Kidney capillary endothelial cell (primary cell): ENCODE results near the gene INO80E.
"Not testable (repeated sequence)": the region's sequence is repeated elsewhere in the genome, so short reads cannot be mapped to it uniquely, and the experiment has no call there.

Source experiments
- DNase-seq: peaks from one replicate; pipeline ENCODE4 v3.0.0-alpha.2; 2018; ENCODE audit warnings: low spot score

The INO80E gene

GRCh38 chr16:29995911-29996765 lies at the start of gene INO80E:
Gene INO80E, plus strand, starts transcription at chr16:29996241. Its CDS starts 70 bp downstream, at chr16:29996311.
- peak; percentile 93 for DNase-seq

GRCh38 chr16:29947897-29948296 lies 48.1 kb upstream of the INO80E start:
- DNase-seq: no peak

- no peak for DNase-seq
These were observed 45.1 kb upstream of the INO80E start for GRCh38 chr16:29950806-29951461.

DNA sequence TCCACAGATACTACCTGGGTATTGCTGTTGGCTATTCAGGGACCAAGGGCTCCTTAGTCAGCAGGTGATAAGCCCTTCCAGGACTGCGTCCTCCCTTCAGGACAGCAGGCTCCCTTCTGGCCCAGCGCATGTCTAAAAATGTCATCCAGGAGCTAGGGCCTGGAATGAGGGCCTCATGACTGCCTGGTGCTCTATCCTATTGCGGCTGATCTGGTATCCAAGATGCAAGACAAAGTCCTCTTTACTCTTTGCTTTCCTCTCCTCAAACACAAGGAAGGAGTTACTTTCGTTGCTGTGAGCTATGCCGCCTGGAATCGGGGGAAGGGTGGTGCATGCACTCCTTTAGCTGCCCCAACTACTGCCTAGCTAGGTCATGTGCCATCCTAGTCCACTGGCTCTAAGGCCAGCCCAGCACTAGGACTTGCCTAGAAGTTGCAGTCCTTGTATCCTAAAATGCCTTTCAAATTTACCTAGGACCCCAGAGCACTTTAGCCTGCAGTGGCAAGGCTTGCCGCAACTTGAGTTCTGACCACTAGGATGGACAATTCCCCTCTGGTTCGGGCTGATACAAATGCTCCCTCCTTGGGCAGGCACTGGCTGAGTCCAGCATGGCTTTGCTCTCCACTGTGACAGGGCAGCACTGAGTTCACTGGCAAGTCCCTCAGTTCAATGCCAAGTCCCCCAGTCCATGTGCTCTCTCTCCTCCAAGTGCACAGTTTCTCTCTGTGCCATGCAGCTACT lies 44.2 kb upstream of the INO80E start:
- no peak for DNase-seq

GRCh38 chr16:29958756-29959155 lies 37.3 kb upstream of the INO80E start:
- DNase-seq: no peak

DNA sequence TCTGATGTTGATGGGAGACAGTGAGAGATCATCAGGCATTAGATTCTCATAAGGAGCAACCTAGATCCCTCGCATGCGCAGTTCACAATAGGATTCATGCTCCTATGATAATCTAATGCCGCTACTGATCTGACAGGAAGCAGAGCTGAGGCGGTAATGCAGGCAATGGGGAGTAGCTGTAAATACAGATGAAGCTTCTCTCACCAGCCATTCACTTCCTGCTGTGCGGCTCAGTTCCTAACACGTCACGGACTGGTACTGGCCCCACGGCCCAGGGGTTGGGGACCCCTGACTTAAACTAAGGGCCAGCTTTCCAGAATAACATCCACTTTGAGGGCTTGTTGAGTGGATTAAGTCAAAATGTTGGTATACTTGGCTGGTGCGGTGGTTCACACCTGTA lies 36.7 kb upstream of the INO80E start:
- no peak for DNase-seq

DNA sequence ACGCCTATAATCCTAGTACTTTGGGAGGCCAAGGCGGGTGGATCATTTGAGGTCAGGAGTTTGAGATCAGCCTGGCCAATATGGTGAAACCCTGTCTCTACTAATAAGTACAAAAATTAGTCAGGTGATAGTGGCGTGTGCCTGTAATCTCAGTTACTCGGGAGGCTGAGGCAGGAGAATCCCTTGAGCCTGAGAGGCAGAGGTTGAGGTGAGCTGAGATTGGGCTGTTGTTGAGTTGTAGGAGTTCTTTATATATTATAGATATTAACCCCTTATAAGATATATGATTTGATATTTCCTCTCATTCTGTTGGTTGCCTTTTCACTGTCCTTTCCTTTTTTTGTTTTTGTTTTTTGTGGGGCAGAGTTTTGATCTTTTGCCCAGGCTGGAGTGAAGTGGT lies 36.2 kb upstream of the INO80E start:
- DNase-seq: not testable (repeated sequence)

- DNase-seq: no peak
These were observed 34.9 kb upstream of the INO80E start for GRCh38 chr16:29961127-29961478.

- DNase-seq: peak; percentile 85
These were observed 34.3 kb upstream of the INO80E start, which contains the start of gene TMEM219 for GRCh38 chr16:29961479-29962343. Gene TMEM219, plus strand, starts transcription at chr16:29962079. Its CDS starts 1,065 bp downstream, at chr16:29963144.

DNA sequence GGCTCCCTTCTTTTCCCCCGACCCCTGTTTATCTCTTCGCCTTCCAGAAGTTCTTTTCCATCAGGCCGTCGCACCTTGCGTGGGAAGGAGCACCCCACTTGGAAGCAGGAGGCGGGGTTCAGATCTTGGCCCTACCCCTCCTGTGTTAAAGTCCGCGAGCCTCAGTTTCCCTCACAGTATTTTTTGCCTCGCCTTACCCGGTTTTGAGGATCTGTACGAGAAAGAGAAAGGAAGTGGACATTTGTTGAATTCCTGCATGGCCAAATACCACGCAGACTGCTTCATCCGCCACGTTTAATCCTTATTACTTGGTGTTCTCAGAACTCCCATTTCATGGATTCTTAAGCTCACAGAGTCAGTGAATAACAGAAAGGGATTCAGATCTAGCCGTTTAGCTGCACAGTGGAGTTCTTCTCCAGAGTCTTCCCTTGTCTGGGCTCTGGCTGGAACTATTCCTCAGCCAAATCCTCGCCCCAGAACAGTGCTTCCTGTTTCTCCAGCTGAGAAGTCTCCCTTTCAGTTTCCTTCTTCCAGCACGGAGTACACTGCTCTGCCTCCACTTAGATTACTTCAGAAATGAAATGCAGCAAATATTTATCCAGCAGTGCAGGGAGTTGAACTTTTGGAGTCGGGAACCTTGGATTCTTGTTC lies 33.6 kb upstream of the INO80E start:
- peak; percentile 30 for DNase-seq

DNA sequence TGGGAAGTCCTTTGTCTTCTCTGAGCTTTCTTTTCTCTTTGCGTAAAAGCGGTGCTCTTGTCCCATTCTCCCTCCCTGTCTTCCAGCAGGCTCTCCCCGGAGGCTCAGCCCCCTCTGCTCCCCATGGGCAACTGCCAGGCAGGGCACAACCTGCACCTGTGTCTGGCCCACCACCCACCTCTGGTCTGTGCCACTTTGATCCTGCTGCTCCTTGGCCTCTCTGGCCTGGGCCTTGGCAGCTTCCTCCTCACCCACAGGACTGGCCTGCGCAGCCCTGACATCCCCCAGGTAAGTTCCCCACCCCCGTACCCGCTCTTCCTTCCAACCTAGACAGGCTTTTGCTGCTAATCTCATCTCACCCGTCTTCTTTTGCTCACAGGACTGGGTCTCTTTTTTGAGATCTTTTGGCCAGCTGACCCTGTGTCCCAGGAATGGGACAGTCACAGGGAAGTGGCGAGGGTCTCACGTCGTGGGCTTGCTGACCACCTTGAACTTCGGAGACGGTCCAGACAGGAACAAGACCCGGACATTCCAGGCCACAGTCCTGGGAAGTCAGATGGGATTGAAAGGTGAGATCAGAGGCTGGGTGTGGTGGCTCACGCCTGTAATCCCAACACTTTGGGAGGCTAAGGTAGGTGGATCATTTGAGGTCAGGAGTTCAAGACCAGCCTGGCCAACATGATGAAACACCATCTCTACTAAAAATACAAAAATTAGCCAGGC lies 32.9 kb upstream of the INO80E start:
- no peak for DNase-seq

DNA sequence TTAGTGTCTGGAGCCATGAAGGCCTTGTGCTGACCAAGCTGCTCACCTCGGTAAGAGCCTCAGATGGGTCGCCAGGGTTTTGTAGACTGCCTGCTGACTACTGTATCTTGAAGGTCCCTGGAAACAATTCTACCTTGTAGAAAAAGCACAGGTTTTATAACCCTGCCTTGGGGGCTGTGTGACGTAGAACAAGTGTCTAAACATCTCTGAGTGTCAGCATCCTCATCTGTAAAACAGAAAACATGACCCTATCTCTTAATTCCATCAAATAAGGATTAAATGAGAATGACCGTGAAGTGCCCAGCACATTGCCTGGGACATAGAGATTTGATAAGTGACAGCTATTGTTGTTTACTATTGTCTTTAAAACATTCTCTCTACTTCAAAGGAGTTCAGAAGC lies 27.8 kb upstream of the INO80E start:
- DNase-seq: no peak

GRCh38 chr16:29971304-29971703 lies 24.7 kb upstream of the INO80E start:
- DNase-seq: no peak

DNA sequence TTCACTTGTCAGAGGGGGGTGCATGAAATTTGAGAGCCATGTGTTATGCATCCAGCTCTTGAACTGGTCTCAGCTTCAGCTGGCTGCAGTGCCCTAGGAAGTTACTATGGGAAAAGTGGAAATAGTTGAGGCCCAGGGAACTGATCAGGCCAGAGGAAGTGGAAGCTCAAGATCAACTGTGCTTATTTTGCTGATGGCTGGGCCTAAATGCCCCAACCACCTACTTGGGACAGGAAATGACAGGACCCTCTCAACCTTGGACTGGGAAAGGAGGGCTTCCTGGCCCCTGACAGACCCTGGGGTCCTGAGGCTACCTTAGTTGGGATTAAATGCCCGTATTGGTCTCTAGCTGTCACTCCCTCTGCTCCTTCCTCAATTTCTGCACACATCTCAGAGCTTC lies 23.5 kb upstream of the INO80E start:
- no peak for DNase-seq

GRCh38 chr16:29972992-29973383 lies 23.1 kb upstream of the INO80E start:
- no peak for DNase-seq

DNA sequence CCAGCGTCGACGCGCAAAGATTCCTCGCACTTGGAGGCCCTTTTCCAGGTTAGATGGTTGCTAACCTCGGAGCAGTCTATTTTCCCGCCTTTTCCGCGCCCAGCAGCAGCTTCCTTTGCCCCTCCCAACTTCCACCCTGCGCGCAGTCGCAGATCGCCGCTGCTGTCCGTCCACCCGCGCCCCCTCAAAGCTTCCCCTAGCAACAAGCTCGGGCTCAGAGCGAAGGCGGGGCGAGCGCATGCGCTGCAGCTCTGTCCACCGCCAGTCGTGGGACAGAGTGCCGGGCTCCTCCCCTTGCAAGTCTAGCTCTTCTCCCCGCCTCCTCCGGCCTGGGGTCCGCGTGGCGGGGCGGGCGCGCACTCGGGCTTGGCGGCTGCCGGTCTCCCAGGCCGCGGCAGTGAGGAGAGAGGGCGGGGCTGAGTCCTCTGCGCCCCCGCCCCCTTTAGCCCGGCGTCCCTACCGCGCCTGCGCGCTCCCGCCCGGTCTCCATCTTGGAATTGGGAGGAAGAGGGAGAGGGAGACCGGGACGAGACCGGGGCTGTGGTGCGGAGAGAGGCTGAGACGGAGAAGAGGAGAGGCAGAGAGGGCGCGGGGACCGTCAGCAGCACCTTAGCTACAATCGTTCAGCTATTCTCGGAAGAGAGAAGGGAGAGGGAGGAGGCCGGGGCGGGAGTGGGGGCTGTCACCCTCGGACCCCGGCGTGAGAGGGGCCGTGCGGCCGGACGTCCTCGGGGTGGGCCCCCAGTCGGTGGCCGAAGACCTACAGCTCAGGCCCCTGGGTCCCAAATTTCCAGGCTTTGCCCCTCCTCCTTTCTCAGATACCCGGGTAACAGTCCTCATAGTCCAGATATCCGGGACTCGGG lies 22.4 kb upstream of the INO80E start, which contains the start of gene TAOK2:
TSS of gene TAOK2 (plus strand) at position 485 of the 863 bp plus-strand sequence. CDS start 3,905 bp downstream, outside the sequence.
- DNase-seq: peak; percentile 99

GRCh38 chr16:29974291-29975133 lies 21.5 kb upstream of the INO80E start:
- peak; percentile 63 for DNase-seq

GRCh38 chr16:29975134-29975538 lies 20.9 kb upstream of the INO80E start:
- DNase-seq: no peak
